Right lobe of liver (tissue), 6 donors: Measurements from ENCODE around the gene LSM6. TPM values are rescaled to one million over a fixed set of nuclear protein-coding genes. Genes with fewer than 3 reads are reported as not detected.

Experiments
- ATAC-seq, 4 donors: fragments of 200-7000 bp; cut with Tn5 transposase; one replicate each; pipeline ENCODE4 v1.9.1; 2020; ENCODE audit warnings: mild to moderate bottlenecking in 4 of 4, moderate library complexity in 4 of 4
- DNase-seq, 3 donors: peaks; one replicate each; pipeline ENCODE4 v3.0.0-alpha.2; 2020
- H3K27ac ChIP-seq, 3 donors: fragments of 200-600 bp; one replicate each; pipeline ENCODE4 v1.8.0; 2022
- H3K27me3 ChIP-seq, 2 donors: fragments of 200-600 bp; one replicate each; pipeline ENCODE4 v1.8.0; 2022
- H3K36me3 ChIP-seq, 4 donors: fragments of 200-600 bp; sonication (generic) in 1 of 4; one replicate each; pipeline versions ENCODE4 v1.5.1 to v1.8.0; 2017 to 2022; ENCODE audit warnings: control low read depth in 1 of 4
- H3K4me1 ChIP-seq, 4 donors: fragments of 200-600 bp; sonication (generic) in 1 of 4; one replicate each; pipeline versions ENCODE4 v1.5.1 to v1.8.0; 2017 to 2022; ENCODE audit warnings: control low read depth in 1 of 4
- H3K4me3 ChIP-seq, 3 donors: fragments of 200-600 bp; one replicate each; pipeline ENCODE4 v1.8.0; 2022
- H3K9me3 ChIP-seq, 4 donors: fragments of 200-600 bp; sonication (generic) in 1 of 4; one replicate each; pipeline versions ENCODE4 v1.5.1 to v1.8.0; 2017 to 2022; ENCODE audit warnings: control low read depth in 1 of 4
- POLR2A ChIP-seq: fragments of 450-650 bp; IDR thresholded peaks from one replicate; pipeline ENCODE4 v1.6.1; 2017; ENCODE audit warnings: antibody characterized with exemption, mild to moderate bottlenecking
- WGBS: methylation state at CpG from one replicate; pipeline ENCODE4 v1.1.6; 2018; ENCODE audit warnings: low coverage, low lambda C conversion rate; ENCODE audit not compliant: insufficient coverage; ENCODE audit errors: missing lambda C conversion rate; 5-methylcytosine and 5-hydroxymethylcytosine counted together
- intact Hi-C, 2 donors: fragments of 100-400 bp; cut with DNase I; formaldehyde crosslinking; loops; one replicate each; pipeline versions ENCODE4 v1.11.2 to v1.14.1; 2022
- total RNA-seq, 6 experiments: library from RNA; depleted of rRNA in 2 of 6; stranded (reverse); fragments of >200 nt in 2 of 6; fragmentation: NEBNext Ultra II Directional in 3 of 6; extraction: Animal tissue kit (Norgen Biotek cat#: 25700) in 3 of 6; gene quantifications; one replicate each; pipeline versions ENCODE4 v1.1.0 to v1.2.4, GENCODE V29; 2016 to 2023
- TF ChIP-seq, protein P1 (sequence below), 4 donors: fragments of 200-600 bp in 3 of 4; fragments of 450-650 bp in 1 of 4; IDR thresholded peaks; one replicate each; pipeline versions ENCODE4 v1.5.1 to v1.8.0; 2016 to 2022; ENCODE audit warnings: antibody characterized with exemption in 4 of 4, mild to moderate bottlenecking in 2 of 4
- donor health status: DM: no; HTN: yes; CAD: no.
- donor health status: DM: no; HTN: no; CAD: no.
- donor health status: DM: no; HTN: no; CAD: no.
- donor health status: DM: no; HTN: yes; CAD: no.
- donor health status: DM: no; HTN: yes; CAD: no.

Gene LSM6
- total RNA-seq, 6 experiments from 2014 or later: 6.4 to 19.3 (median 11.0) TPM

DNA sequence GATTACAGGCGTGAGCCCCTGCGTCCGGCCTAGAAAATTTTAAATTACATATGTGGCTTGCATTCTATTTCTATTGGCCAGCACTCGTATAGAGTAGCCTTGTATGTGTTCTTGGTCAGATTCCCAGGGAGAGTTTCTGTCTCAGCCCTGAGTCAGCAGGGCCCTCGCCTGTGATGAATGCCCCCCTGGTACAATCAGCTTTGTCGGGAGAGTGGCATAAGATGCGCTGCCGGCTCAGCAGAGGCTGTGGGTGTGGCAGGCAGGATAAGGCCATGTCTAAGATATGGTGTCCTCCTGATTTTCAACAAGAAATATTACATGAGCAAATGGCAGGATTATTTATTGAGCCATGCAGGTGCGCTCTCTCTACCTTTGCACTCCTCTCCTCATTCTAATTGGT is 37.3 kb downstream of the LSM6 start:
- intact Hi-C loops: no loop called here
- no peaks in the 10 kb centered on the region for H3K27me3 ChIP-seq
- ATAC-seq: no peak
- no peaks in the 10 kb centered on the region for H3K9me3 ChIP-seq
- no peaks in the 10 kb centered on the region for H3K4me1 ChIP-seq
- H3K36me3 ChIP-seq: no peaks in the 10 kb centered on the region
- WGBS: 84% methylated on average over 9 of the region's 9 CpGs
- no peak overlapping the region for H3K27ac ChIP-seq
- TF ChIP-seq POLR2A: no peak
- TF ChIP-seq, protein P1, sequence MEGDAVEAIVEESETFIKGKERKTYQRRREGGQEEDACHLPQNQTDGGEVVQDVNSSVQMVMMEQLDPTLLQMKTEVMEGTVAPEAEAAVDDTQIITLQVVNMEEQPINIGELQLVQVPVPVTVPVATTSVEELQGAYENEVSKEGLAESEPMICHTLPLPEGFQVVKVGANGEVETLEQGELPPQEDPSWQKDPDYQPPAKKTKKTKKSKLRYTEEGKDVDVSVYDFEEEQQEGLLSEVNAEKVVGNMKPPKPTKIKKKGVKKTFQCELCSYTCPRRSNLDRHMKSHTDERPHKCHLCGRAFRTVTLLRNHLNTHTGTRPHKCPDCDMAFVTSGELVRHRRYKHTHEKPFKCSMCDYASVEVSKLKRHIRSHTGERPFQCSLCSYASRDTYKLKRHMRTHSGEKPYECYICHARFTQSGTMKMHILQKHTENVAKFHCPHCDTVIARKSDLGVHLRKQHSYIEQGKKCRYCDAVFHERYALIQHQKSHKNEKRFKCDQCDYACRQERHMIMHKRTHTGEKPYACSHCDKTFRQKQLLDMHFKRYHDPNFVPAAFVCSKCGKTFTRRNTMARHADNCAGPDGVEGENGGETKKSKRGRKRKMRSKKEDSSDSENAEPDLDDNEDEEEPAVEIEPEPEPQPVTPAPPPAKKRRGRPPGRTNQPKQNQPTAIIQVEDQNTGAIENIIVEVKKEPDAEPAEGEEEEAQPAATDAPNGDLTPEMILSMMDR (IDR thresholded peaks at IDR 0.05): no peak
- no peak overlapping the region for H3K4me3 ChIP-seq
- no peak for DNase-seq

DNA sequence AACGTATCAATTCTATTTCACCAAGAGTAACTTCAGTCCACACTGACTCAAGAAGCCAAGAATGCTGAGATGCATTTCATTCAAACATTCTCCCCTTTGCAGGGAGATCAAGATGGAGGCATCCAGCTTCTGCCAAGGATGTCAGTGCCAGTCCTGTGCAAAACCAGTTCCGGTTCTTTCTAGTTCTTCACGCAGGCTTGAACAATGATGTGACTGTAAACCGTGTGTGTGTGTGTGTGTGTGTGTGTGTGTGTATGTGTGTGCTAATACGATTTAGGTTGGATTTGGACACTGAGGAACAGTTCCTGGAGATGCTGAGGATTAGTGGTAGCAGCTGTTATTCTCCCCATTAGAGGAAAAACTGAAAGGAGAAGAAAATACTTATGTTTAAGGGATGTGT is 38.7 kb downstream of the LSM6 start, which contains the start of gene REELD1:
TSS of gene REELD1 (plus strand) at position 301 of the 400 bp plus-strand sequence. CDS start 2,415 bp downstream, outside the sequence.
- no peak for ATAC-seq

DNA sequence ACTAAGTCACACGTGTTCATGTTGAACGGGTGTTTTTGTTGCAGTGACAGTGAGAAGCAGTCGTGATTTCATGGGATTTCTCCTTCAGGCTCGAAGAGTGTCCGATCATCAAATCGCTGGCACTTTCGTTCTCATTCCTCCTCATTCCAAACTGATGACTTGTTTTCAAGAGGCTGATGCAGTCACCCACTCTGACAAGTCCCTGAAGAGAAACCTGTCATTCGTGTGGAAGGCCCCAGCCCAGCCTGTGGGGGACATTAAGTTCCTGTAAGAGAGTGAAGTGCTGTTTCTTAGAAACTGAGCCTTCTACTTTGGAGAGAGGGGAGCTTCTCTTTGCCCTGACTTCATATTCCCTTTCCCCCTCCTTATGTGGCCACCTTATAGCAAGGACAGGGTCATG is 46.8 kb downstream of the LSM6 start:
- no peaks in the 10 kb centered on the region for H3K9me3 ChIP-seq
- no peak for DNase-seq
- H3K27ac ChIP-seq: no peak overlapping the region
- 57% methylated on average over 7 of the region's 8 CpGs for WGBS
- no peaks in the 10 kb centered on the region for H3K4me1 ChIP-seq
- no peak overlapping the region for H3K4me3 ChIP-seq
- no peaks in the 10 kb centered on the region for H3K36me3 ChIP-seq
- no peak for ATAC-seq
- H3K27me3 ChIP-seq: no peaks in the 10 kb centered on the region
- TF ChIP-seq, protein P1 (IDR thresholded peaks at IDR 0.05): no peak
- TF ChIP-seq POLR2A: no peak
- intact Hi-C loops: no loop called here

More for the DNA sequence above, 38.7 kb downstream of the LSM6 start, which contains the start of gene REELD1:
- Histone ChIP-seq H3K36me3 (no peaks in the 10 kb centered on the region), H3K27me3 (no peaks in the 10 kb centered on the region), H3K4me3 (no peak within 1 kb of the TSS), H3K4me1 (no peaks in the 10 kb centered on the region), H3K27ac (no peak within 1 kb of the TSS), H3K9me3 (no peaks in the 10 kb centered on the region)
- intact Hi-C loops: no loop called here
- 94% methylated on average over 3 of the region's 5 CpGs for WGBS
- no peak for DNase-seq
- no peak for TF ChIP-seq POLR2A
- TF ChIP-seq, protein P1 (IDR thresholded peaks at IDR 0.05): no peak

DNA sequence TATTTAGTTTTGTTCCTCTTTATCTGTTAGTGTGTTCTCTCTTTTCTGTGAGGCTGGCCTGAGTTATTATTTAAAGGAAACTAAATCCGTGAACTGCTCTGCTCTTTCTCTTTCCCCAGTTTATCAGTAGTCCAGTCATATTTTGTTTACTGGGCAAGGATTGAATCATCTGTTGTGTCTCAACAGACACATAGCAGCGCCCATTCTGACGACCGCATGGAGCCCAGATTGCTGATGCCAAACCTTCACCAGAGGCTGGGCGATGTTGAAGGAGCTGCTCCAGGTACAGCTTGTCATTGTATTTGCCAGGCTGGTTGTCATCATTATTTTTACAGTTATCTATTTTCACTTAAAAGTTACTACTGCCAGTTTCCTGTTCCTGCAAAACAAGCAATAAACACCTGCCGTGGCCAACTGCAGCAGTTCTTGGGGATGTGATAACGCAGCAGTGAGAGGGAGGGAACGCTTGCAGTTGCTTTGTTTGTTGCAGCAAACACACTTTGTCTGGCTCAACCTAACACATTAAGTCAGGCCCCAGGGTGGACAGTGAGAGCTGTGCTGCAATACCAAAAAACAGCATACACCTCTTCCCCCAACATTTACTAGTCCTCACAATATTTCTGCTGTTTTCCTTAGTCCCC is 48.9 kb downstream of the LSM6 start:
- intact Hi-C loops: no loop called here
- no peak overlapping the region for H3K27ac ChIP-seq
- no peak overlapping the region for H3K4me3 ChIP-seq
- DNase-seq (no peak), ATAC-seq (no peak)
- H3K36me3 ChIP-seq: no peaks in the 10 kb centered on the region
- H3K27me3 ChIP-seq: no peaks in the 10 kb centered on the region
- no peaks in the 10 kb centered on the region for H3K4me1 ChIP-seq
- TF ChIP-seq POLR2A: no peak
- TF ChIP-seq, protein P1 (IDR thresholded peaks at IDR 0.05): no peak
- H3K9me3 ChIP-seq: no peaks in the 10 kb centered on the region
- 63% methylated on average over 8 of the region's 8 CpGs for WGBS
